DOHH2 (cell line): ENCODE data around the gene NDC80.

Experiments
- H3F3A ChIP-seq: fragments of 200-600 bp; sonication (generic), shearing (Covaris generic); 2 replicates; pipeline ENCODE4 v1.6.0; 2016; ENCODE audit warnings: antibody characterized with exemption, mild to moderate bottlenecking; ENCODE audit not compliant: control insufficient read depth, insufficient read depth
- H3K27ac ChIP-seq: fragments of 200-600 bp; sonication (generic); 2 replicates; pipeline ENCODE4 v1.5.1; 2014; ENCODE audit warnings: low read depth, mild to moderate bottlenecking, low read length, moderate library complexity
- H3K27me3 ChIP-seq: fragments of 200-600 bp; sonication (generic); 2 replicates; pipeline ENCODE4 v1.6.1; 2014; ENCODE audit warnings: mild to moderate bottlenecking, low read length, mixed read lengths; ENCODE audit not compliant: control insufficient read depth
- H3K36me3 ChIP-seq: fragments of 200-600 bp; sonication (generic); 2 replicates; pipeline ENCODE4 v1.6.1; 2014; ENCODE audit warnings: mild to moderate bottlenecking, low read length, moderate library complexity, mixed read lengths; ENCODE audit not compliant: control insufficient read depth
- H3K4me1 ChIP-seq: fragments of 200-600 bp; sonication (generic); 2 replicates; pipeline ENCODE4 v1.6.1; 2014; ENCODE audit warnings: mild to moderate bottlenecking, low read length, mixed read lengths; ENCODE audit not compliant: control insufficient read depth
- H3K4me2 ChIP-seq: fragments of 200-600 bp; sonication (generic); 2 replicates; pipeline ENCODE4 v1.6.0; 2014; ENCODE audit warnings: mild to moderate bottlenecking, low read length, moderate library complexity
- H3K4me3 ChIP-seq: fragments of 200-600 bp; sonication (generic); 2 replicates; pipeline ENCODE4 v1.5.1; 2014; ENCODE audit warnings: mild to moderate bottlenecking, low read length, mixed read lengths
- H3K79me2 ChIP-seq: fragments of 200-600 bp; sonication (generic); 2 replicates; pipeline ENCODE4 v1.6.1; 2014; ENCODE audit warnings: mild to moderate bottlenecking, low read length, mixed read lengths; ENCODE audit not compliant: control insufficient read depth
- H3K9me2 ChIP-seq: fragments of 200-600 bp; sonication (generic); replicated peaks from 2 replicates; pipeline ENCODE4 v1.6.1; 2014; ENCODE audit warnings: mild to moderate bottlenecking, low read length, mixed read lengths; ENCODE audit not compliant: control insufficient read depth
- H3K9me3 ChIP-seq: fragments of 200-600 bp; sonication (generic); 2 replicates; pipeline ENCODE4 v1.6.1; 2014; ENCODE audit warnings: antibody characterized with exemption, low read length, mixed read lengths; ENCODE audit not compliant: control insufficient read depth, insufficient read depth
- H4K20me1 ChIP-seq: fragments of 200-600 bp; sonication (generic); 2 replicates; pipeline ENCODE4 v1.6.0; 2014; ENCODE audit warnings: low read depth, mild to moderate bottlenecking, antibody characterized with exemption, low read length, moderate library complexity; ENCODE audit not compliant: control insufficient read depth, insufficient read depth
- EZH2phosphoT487 ChIP-seq: fragments of 200-600 bp; sonication (generic); IDR thresholded peaks from 2 replicates; pipeline ENCODE4 v1.6.1; 2017; ENCODE audit warnings: borderline replicate concordance, mild to moderate bottlenecking, antibody characterized with exemption, low read length, moderate library complexity, mixed read lengths
- TF ChIP-seq, protein P1 (sequence below): fragments of 200-600 bp; sonication (generic); IDR thresholded peaks from one replicate; pipeline ENCODE4 v1.5.1; 2014; ENCODE audit warnings: antibody characterized with exemption, mild to moderate bottlenecking, low read depth, low read length; ENCODE audit not compliant: poor library complexity, severe bottlenecking

NDC80 gene

DNA sequence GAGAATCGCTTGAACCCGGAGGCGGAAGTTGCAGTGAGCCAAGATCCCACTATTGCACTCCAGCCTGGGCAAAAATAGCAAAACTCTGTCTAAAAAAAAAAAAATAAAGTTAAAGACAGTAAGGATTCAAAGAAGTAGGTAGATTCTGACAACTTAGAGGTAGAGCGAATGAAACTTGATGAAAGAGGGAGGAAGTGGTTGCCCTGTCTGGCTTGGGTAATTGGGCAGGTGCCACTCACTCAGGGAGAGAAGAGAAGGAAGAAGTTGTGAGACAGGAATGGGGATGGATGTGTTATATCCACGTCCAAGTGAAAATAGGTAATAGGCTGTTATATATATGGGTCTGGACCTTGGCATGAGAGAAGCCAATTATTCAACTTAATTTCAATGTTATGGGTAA lies 26.3 kb downstream of the NDC80 start:
- H3K4me2 ChIP-seq, result no peak overlapping the region
- 0 out of 2 replicates have a peak, but pooled peaks cover 3% of the 10 kb centered on the region for H3F3A ChIP-seq
- no peaks in the 10 kb centered on the region for H3K4me1 ChIP-seq
- no peak for TF ChIP-seq EZH2phosphoT487
- TF ChIP-seq, protein P1, sequence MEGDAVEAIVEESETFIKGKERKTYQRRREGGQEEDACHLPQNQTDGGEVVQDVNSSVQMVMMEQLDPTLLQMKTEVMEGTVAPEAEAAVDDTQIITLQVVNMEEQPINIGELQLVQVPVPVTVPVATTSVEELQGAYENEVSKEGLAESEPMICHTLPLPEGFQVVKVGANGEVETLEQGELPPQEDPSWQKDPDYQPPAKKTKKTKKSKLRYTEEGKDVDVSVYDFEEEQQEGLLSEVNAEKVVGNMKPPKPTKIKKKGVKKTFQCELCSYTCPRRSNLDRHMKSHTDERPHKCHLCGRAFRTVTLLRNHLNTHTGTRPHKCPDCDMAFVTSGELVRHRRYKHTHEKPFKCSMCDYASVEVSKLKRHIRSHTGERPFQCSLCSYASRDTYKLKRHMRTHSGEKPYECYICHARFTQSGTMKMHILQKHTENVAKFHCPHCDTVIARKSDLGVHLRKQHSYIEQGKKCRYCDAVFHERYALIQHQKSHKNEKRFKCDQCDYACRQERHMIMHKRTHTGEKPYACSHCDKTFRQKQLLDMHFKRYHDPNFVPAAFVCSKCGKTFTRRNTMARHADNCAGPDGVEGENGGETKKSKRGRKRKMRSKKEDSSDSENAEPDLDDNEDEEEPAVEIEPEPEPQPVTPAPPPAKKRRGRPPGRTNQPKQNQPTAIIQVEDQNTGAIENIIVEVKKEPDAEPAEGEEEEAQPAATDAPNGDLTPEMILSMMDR, result no peak
- H3K9me2 ChIP-seq, result no peaks in the 10 kb centered on the region; the same call in 1 of the 2 replicates
- no peaks in the 10 kb centered on the region for H3K79me2 ChIP-seq
- H3K27me3 ChIP-seq, result no peaks in the 10 kb centered on the region
- H3K9me3 ChIP-seq, result no peaks in the 10 kb centered on the region
- no peak overlapping the region for H3K27ac ChIP-seq
- no peak overlapping the region for H3K4me3 ChIP-seq
- H4K20me1 ChIP-seq, result no peaks in the 10 kb centered on the region
- peaks cover 86% of the 10 kb centered on the region for H3K36me3 ChIP-seq

DNA sequence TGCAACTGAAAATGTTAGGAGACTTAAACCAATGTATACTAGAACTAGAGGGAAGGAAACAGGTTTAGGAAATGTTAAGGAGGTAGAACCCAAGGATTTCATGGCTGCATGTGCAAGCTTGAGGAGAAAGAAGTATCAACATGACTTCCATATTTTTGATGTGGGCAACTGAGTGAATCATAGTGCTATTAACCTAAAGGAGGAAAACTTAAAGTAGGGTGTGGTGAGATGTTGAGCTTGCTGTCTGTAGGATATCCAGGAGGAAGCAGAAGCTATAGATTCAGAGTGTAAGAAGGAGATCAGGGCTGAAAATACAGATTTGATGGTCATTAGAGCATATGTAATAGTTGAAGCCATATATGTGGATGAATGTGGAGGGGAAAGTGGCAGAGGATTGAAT lies 31.5 kb downstream of the NDC80 start:
- no peak for TF ChIP-seq EZH2phosphoT487
- TF ChIP-seq, protein P1, result no peak
- Histone ChIP-seq H3K79me2 (no peaks in the 10 kb centered on the region), H3K27me3 (no peaks in the 10 kb centered on the region), H3K9me3 (no peaks in the 10 kb centered on the region), H3K4me3 (no peak overlapping the region), H3K4me2 (no peak overlapping the region), H3K36me3 (peaks cover 92% of the 10 kb centered on the region), H3K4me1 (peaks cover 6% of the 10 kb centered on the region), H3K27ac (no peak overlapping the region), H4K20me1 (no peaks in the 10 kb centered on the region), H3F3A (0 out of 2 replicates have a peak, but pooled peaks cover 8% of the 10 kb centered on the region), H3K9me2 (no peaks in the 10 kb centered on the region)

DNA sequence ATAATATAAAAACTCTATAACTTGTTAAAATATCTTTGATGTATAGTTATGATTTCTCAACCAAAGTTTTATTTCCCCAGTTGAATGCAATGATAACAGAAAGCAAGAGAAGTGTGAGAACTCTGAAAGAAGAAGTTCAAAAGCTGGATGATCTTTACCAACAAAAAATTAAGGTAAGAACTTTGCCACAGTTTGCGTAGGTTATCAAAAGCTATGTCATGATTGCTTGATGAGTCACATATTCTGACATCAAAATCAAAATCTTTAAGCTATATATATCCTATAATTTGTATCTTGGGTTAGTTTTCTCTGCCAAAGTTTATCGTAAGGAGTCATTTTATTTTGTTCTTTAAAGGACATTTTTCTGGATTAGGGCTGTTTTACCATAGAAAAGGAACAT lies 35.0 kb downstream of the NDC80 start:
- H3K4me2 ChIP-seq, result no peak overlapping the region
- H3K9me2 ChIP-seq, result no peaks in the 10 kb centered on the region
- H3K27ac ChIP-seq, result no peak overlapping the region
- peaks cover 6% of the 10 kb centered on the region for H3K4me1 ChIP-seq
- H3K36me3 ChIP-seq, result peaks cover 89% of the 10 kb centered on the region
- H3F3A ChIP-seq, result 0 out of 2 replicates have a peak, but pooled peaks cover 5% of the 10 kb centered on the region
- TF ChIP-seq EZH2phosphoT487, result no peak
- TF ChIP-seq, protein P1, result no peak
- no peaks in the 10 kb centered on the region for H3K9me3 ChIP-seq
- H3K4me3 ChIP-seq, result no peak overlapping the region
- H3K79me2 ChIP-seq, result no peaks in the 10 kb centered on the region
- H3K27me3 ChIP-seq, result no peaks in the 10 kb centered on the region
- no peaks in the 10 kb centered on the region for H4K20me1 ChIP-seq
